Thyroid gland (tissue), 4 donors: ENCODE measurements around the gene SDHAF2.

ENCODE experiments used
- POLR2A ChIP-seq, 2 donors: fragments of 450-650 bp; IDR thresholded peaks; one replicate each; pipeline ENCODE4 v1.6.1; 2017; ENCODE audit warnings: antibody characterized with exemption in 2 of 2, mild to moderate bottlenecking in 2 of 2, moderate library complexity in 1 of 2
- TF ChIP-seq, protein P1 (sequence below), 6 experiments: fragments of 200-600 bp in 3 of 6; fragments of 450-650 bp in 3 of 6; sonication (generic) in 3 of 6; IDR thresholded peaks; one replicate each; pipeline ENCODE4 v1.5.1; 2016 to 2019; ENCODE audit warnings: antibody characterized with exemption in 6 of 6, mild to moderate bottlenecking in 2 of 6, inconsistent platforms in 1 of 6, moderate library complexity in 1 of 6

- TF ChIP-seq, protein P1, sequence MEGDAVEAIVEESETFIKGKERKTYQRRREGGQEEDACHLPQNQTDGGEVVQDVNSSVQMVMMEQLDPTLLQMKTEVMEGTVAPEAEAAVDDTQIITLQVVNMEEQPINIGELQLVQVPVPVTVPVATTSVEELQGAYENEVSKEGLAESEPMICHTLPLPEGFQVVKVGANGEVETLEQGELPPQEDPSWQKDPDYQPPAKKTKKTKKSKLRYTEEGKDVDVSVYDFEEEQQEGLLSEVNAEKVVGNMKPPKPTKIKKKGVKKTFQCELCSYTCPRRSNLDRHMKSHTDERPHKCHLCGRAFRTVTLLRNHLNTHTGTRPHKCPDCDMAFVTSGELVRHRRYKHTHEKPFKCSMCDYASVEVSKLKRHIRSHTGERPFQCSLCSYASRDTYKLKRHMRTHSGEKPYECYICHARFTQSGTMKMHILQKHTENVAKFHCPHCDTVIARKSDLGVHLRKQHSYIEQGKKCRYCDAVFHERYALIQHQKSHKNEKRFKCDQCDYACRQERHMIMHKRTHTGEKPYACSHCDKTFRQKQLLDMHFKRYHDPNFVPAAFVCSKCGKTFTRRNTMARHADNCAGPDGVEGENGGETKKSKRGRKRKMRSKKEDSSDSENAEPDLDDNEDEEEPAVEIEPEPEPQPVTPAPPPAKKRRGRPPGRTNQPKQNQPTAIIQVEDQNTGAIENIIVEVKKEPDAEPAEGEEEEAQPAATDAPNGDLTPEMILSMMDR (IDR thresholded peaks at IDR 0.05) = no peak
- no peak for TF ChIP-seq POLR2A (IDR thresholded peaks at IDR 0.05)
Observed at GRCh38 chr11:61476371-61476770, 46.4 kb downstream of the SDHAF2 start.
